Stimulated activated CD4-positive, alpha-beta T cell treated with anti-CD3 and anti-CD28 coated beads, TNF-alpha, amount 100 ng/mL, for 1 hour (primary cell): ENCODE results near the gene BTRC.

ENCODE experiments used
- DNase-seq, 3 donors: peaks; one replicate each; pipeline ENCODE4 v3.0.0-alpha.2; 2020; ENCODE audit warnings: low read depth in 3 of 3, low spot score in 1 of 3

BTRC gene

DNA sequence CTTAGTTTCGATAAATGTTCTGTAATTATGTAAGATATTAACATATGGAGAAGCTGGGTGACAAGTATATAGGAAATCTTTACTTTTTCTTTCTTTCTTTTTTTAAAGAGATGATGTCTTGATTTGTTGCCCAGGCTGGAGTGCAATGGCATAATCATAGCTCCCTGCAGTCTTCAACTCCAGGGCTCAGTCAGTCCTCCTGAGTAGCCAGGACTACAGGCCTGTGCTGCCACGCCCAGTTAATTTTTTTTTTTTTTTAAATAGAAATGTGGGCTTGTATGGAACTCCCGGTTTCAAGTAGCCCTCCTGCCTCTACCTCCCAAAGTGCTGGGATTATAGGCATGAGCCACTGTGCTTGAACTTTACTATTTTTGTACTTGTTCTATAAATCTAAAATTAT, 122.4 kb downstream of the BTRC start:
- DNase-seq = no peak

DNA sequence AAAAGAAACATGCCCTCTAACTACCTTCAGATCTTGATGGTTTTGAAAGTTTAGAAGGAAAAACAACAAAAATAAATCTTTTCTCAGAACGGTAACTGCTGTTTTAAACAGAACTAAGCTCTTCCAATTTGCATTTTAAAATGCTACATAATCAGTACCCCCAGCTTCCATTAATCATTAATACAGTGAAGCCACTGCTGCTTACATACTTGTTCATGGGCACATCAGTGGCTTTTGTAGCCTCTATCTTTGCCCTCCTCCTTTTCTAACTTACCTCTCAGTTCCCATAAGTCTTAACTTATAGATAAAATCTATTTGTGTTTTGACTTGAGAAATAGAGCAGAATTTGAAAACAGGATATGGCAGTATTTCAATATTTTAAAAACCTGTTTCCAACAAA, 125.0 kb downstream of the BTRC start:
- DNase-seq = no peak

DNA sequence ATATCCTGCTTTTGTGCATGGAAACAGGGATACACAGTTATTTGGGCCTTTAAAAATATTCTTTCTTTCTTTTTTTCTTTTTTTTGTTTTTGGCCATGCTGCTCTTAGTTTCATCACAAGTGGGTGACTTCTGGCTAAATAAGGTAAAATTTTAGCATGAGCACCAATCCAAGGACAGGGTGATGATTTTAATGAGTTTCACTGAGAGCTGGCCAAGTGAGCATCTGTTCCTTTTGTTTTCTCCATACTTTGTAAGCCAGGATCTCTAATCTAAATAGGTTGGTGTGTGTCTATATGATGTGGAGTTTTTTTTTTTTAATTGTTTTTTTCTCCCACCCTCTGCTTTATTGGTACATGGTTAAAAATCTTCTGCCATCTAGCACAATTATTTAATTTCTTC, 127.3 kb downstream of the BTRC start:
- no peak for DNase-seq

DNA sequence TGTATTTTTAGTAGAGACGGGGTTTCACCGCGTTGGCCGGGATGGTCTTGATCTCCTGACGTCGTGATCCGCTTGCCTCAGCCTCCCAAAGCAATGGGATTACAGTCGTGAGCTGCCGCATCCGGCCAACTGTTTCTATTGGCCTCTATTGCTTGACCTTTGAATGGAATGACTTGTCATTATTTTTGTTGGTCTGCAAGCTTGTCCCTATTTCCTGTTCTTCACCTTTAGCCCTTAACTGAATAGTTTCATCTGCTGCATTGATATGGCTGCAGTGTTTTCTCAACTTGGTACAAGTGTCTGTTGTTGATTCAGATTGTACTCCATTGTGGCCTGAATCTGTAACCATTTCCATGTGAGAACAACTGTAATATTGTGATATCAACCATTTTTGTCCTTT, 128.6 kb downstream of the BTRC start:
- no peak for DNase-seq

DNA sequence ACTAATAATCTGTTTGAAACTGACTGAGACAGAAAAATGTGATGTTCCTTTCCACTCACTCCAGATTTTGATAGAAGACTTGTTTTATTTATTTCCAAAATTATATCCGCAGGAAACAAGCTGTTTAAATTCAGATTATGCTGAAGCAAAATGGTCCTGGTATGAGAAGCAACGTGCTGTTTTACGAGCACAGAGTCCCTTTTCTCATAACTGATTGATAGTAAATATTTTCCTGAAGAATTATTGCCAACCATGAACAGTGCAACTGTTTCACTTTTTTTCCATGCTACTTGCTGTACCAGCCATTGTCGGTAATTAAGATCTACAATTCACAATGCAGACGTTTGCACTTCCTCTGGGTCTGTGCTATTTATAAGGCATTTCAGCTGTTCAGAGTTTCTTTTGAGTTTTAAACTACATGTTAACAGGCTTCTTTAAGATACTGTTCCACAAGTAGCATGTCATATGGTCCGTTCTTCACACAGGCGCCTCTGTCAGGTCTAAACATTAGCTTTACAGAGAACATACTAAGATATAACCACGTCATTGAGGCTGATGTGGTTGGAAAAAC, 130.3 kb downstream of the BTRC start:
- DNase-seq = no peak

DNA sequence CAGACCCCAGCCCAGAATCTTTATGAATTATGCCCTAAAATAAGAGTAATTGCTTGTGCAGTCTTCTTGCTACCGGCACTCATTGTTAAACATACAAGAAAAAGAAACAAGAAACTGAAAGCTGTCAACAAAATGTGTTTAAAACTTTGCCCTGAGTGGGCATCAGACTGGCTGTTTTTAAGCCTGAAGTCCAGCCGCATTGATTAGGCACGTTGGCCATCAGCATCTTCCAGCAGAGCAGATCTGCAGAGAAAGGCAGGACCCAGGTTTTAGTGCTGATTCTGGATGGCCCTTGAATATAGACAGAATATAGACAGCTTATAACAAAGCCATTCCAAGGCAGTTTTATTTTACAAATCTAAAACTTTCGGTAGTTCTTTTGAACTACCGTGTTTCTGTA, 131.2 kb downstream of the BTRC start:
- DNase-seq = no peak

DNA sequence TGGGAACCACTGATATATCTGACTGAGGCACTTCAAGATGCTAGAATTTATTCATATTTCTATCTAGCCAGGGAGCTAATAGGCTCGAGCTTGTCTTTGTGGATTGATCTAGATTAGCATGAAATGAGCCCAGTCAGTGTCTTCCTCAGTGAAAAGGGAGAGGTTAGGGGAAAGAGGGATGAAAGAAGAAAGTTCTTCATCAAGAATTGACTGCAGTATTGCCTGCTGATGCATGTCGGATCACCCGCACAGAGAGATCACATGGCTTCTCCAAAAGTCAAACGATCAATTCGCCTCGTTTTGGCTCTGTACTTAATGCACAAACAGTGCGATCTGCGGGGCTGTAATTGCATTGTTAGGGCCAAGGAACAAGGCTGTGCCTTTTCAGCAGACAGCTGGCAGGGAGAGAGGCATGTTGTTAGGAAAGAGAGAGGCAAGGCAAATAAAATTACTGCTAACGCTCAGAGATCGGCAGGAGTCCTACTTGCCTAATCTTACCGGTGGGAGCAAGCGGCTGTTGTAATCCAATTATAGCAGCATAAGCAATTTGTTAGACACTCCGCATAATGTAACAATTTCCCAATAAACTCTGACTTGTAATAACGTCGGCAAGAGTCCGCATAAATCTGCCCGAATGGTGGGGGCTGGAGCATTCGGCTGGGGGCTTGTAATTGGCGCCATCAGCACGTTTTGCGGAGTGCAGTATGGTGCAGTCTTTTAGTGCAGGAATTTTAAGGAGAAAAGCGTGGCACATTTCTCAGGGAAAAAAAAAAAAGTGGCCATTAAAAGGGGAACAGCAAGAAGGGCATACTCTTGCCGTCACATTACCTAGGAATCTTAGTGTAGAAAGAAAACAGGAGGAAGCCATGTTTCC, 132.0 kb downstream of the BTRC start:
- DNase-seq = no peak

DNA sequence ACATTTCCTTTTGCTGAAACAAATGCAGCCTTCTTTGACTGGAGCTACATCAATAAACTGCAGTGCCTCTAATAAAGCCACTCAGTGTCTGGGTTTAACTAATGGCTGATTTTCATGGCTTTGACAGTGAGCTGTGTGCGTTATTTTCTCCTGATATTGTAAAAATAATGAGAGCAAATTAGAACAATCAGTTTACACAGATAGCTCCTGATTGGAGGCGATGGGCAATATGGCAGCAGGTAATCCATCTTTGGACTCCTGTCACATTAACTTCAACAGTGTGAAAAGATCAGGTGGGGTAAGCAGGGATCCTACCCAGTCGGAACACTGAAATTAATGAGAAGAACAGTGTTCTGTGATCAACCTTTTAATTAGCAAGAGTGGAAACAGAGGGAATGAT, 133.4 kb downstream of the BTRC start:
- DNase-seq = no peak

DNA sequence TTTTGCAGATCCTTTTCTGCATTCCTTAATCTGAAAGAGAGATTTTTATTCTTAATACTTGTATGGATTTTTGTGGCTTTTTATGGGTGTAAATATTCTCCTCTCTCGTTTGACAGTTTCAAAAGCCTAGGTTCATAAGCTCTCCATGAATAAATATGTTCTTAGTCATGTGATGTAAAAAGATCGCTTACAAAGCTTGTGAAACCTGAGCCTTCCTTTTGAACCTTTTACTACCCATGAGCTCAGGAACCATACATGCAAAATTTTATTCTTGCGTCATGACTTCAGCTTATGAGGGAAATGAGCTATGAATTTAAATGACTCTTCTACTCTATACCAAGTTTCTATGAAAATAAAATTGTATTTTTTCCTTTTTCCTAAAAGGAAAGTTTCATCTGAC, 135.4 kb downstream of the BTRC start:
- DNase-seq = no peak

DNA sequence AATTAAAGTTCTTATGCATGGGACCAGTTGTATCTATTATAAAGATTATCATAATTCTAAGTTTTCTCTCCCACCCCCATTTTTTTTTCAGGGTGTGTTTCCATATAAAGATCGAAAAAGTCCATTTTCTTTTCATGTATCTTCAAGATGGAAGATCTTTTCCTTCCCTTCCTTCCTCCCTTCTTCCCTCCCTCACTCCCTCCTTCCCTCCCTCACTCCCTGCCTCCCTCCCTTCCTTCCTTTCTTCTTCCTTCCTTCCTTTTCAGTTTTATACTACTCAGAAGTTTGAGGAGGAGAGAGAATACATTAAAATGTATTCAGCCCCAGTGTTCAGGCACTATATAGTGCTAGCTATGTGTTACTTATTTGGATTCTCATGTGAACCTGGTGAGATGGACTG, 136.1 kb downstream of the BTRC start:
- no peak for DNase-seq

DNA sequence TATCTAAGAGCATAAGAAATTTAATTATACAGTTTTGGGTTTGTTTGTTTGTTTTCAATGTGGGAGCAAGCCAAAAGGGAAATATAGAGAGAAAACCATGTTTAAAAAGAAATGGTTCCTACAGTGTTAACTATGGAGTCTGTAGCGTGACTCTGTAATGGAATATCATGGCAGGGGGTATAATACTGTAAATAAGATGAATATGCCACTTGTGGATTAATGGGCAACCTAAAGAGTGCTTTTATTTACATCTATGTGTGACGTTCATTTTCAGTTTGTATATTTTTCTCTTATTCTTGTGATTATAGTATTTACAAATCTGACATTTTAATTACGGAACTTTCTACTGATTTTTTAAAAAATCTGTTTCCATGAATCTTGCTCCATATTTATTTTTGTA, 138.2 kb downstream of the BTRC start:
- no peak for DNase-seq

DNA sequence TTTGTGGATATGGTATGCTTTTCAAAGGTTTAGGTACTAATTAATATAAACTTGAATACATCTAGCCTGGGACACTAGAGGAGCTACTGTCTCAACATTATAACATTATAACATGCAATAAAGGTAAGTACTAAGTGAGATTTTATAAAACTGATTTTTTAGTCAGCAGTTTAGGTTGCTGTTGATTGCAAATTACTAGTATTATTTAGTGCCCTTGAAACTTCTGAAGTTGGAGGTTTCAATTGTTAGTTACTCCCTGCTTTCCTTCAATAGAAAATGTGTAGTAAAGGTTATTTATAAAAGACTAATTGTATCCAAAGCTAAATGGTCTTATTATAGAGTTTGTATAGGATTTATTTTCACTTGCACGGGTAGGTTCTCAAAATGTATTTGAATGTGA, 138.8 kb downstream of the BTRC start:
- DNase-seq = no peak

DNA sequence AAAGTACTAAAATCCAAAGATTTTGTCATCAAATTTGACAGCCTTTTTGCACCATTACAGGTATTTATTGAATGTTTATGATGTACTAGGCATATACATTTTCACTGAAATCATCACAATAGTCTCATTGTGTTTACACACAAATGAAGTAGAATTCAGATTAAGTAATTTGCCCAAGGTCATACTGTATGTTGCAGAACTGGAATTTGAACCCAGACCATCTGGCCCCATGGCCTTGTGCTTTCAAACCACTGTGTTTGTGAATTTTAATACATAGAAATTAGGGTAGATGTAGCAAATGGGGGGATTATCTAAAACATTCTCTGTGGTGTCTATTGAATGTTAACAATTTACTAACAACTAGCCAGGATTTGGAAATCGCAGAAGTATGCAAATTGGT, 139.3 kb downstream of the BTRC start:
- no peak for DNase-seq

DNA sequence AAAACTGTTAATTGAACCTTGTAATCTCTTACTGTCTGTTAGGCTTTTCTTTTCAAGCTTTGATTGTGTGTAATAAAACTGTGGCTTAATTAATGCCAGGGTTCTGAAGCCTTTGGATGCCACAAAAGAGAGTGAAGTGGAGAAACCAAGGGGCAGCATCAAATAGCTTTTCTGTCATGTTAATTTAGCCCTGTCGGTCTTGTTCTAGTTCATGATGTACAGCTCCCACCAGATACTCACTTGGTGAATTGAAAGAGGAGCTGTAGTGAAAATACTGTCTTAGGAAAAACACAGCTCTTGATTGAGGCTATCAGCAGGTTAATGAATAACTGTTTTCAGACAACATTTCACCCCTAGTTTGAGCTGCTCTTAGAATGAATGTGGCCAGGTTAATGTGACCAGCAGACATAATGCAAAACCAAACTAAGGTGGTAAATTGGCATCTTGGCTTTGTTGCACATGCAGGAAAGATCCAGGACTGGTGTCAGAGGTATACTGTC, 139.9 kb downstream of the BTRC start:
- DNase-seq = no peak

DNA sequence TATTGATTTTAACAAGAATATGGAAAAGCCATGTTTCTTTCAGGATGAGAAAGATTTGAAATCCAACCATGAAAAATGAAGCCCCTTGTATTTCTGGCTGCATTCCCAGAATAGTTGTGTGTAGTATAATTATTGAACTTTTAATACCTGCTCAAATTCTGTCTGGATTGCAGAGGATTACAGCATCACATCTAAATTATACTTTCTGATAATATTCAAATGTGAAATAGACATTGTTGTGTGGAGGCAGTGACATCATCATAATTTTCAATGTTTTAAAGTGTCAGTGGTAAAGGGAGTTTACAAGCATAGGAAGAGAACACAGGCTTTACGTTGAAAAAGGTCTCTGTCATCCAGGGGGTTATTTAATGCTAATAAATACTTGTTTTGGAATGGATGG, 140.7 kb downstream of the BTRC start:
- no peak for DNase-seq

DNA sequence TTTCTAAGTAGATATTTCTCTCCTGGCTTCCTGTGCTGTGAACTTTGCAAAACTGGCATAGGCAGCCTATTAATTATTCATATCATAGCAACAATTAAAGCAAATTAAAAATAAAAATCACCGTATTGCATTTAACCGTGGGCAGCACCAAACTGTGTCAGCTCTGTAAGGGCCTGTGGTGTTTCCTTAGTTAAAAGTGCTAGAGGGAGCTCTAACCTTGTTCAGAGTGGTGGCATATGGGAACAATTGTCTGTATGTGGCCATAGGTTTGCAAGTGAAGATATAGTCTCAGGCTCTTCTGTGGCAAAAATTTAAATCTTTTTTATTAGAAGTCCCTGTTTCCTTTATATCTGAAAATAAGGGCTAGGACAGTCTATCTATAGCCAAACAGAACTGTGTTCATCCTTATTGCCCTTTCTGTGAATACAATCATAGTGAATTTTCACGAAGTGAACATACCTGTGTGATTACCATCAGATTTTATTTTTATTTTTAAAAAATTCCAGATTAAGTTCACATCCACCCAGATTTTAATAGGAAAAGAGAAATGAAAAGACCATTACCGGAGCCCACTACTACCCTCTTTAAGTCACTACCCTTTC, 141.5 kb downstream of the BTRC start:
- DNase-seq = no peak

DNA sequence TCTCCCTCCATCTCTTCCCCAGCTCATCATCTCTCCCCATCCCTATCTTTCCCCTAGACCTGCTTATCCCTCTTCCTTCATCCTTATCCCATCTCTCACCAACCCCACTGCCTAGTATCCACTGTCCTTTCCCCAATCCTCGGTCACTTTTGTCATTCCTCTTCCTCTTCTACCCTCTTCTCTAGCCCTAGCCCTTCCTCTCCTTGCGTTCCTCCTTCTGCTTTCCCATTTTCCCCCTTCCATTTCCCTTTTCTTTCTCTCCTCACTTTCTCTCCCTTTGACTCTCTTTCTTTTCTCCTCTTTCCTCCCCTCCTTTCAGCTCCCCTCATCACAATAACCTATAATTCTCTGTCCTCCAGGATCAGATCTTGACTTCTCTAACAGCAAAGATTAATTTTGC, 150.5 kb downstream of the BTRC start:
- no peak for DNase-seq

DNA sequence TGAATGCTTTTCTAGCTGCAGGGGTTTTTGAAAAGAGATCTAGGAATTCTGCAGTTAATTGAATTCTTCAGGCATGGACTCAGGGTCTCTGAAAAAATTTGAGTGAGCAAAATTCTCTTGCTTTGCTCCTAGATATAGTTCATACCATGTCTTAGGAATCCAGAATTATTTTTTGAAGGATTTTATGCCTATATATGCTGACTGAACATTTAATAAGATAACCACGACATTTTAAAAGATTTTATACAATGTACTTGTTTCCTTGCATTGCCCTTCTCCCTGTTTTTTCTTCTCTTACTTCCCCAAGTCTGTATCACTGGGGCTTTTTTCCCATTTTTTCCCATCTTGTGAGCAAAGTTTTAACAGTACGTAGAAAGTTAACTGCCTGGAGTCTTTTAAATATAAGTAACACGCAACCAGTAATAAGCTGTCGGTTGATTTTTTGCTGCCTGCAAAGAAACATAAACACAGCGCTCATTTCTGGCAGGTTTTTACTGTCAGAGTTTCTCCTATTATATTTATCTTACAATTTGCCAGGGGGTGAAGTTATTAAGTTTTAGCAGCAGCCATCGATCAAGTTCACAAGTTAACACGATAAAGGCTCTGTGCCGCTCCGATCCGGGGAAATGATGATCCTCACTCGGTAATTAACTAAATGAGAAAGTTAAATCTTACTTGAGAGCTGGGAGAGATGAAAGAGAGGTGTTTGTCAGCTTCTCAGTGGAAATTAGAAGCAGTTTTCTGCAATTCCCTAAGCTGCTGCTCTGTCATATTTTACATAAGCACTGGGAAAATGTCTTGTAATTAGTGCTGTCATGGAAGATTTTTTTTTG, 153.1 kb downstream of the BTRC start:
- DNase-seq = no peak

DNA sequence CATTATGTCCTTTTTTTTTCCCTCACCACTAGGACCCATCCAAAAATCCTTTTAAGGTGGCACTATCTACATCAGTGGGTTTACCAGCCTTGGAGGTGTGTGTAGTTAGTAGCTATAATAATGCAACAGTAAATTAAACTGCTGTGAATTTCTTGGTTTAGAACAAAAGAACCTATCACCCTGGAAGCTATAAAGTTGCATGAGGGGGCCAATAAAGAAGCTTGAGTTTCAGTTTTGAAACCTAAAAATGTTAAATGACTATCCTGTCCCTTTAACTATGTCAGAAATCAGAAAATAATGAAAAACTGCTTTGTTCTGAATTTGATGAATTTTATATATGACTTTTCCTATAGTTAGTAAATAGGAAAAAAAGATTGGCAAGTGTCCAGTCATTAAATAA, 153.9 kb downstream of the BTRC start:
- no peak for DNase-seq

DNA sequence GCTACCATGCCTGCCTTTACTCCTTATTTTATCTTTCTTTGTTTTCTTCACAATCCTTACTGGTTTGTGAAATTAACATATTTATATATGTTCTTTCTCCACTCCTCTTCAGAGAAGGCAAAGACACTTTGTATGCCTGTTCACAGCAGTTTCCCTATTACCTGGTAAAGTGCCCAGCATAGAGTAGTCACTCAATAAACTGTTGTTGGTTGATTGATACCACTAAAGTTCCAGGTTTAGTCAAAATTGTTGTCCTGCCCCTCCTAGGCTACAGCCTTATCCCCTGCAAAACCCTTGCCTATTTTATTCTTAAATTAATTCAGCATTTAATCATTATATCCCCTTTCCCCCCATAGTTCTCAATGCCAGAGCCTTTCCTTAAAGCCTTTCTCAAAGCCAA, 158.0 kb downstream of the BTRC start:
- no peak for DNase-seq

DNA sequence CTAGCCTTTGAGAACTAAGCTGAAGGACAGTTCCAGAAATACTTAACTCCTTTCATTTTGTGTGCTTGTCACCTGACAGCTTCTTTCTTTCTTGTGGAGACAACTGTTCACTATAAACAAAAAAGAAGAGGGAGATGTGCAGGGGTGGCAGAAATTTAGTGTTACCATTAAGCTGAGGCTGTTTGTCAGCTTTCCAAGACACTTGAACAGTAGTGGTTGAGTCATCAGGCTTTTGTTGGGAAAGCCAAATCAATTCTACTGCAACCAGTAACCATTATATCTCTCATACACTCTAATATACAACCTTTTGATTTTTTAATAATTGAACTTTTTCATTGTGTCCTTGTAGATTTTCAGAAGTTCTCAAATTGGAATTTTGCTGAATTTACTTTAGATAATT, 158.8 kb downstream of the BTRC start:
- no peak for DNase-seq

DNA sequence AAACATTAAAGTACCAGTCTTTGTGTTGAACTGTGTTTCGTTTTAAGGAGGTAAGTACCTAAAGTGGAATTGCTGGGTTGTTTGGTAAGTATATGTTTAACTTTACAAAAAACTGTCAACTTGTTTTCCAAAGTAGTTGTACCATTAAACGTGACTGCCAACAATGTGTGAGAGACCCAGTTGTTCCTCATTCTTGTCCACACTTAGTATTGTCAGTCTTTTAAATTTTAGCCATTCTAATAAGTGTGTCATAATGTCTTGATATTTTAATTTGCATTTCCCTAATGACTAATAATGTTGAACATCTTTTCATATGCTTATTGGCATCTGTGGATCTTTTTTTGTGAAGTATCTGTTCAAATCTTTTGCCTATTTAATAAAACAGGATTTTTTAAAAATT, 159.8 kb downstream of the BTRC start:
- no peak for DNase-seq
